ENCODE results near the gene RBM34.
"Not testable (repeated sequence)": the region's sequence is repeated elsewhere in the genome, so short reads cannot be mapped to it uniquely, and the experiment has no call there.

RBM34 gene

GRCh38 chr1:235111107-235111506 is 49.9 kb downstream of the RBM34 start:
- DNase-seq, result no peak

DNA sequence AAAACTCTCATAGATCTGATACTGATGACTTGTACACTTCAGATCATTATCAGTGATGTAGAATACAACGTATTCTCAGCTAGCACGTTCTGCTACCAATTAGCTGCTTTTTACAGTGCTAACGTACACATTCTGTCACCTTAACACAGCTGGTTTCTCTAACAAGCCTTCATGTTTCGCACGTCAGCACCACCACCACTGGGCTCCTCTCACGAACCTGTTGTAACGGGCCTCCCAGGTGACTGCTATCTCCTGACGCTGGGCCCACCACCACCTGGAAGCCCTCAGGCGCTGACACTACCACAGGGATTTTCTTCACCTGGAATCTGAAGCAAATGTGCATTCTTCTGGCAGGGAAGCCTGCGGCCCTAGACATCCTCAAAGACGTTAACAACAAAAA is 52.2 kb downstream of the RBM34 start:
- no peak for DNase-seq

DNA sequence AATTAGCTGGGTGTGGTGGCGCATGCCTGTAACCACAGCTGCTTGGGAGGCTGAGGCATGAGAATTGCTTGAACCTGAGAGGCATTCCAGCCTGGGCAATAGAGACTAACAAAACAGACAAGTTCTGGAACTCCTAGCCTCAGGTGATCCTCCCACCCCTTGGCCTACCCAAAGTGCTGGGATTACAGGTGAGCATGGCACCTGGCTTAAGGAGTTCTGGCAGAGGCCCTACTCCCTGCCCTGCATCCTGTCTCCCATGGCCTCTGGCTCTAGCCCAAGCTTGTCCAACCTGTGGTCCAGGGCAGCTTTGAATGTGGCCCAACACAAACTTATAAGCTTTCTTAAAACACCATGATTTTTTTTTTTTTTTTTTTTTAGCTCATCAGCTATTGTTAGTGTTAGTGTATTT is 52.9 kb downstream of the RBM34 start:
- no peak for DNase-seq

GRCh38 chr1:235107368-235108184 is 53.5 kb downstream of the RBM34 start:
- DNase-seq, result no peak

DNA sequence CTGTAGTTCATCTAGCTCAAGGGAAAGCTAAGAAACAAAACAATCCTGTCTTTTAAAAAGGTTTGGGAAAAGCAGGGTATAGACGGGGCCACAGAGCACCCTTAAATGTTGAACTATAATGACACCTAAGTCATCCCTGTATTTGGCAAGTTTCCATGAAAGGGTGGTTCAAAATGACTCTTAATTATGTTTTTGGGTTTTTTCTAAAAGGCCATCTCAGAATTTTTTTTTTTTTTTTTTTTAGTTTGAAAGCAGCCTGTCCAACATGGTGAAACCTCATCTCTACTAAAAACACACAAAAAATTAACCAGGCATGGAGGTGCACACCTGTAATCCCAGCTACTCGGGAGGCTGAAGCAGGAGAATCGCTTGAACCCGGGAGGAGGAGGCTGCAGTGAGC is 54.6 kb downstream of the RBM34 start:
- DNase-seq, result no peak

GRCh38 chr1:235105051-235106043 is 55.7 kb downstream of the RBM34 start:
- DNase-seq, result no peak

DNA sequence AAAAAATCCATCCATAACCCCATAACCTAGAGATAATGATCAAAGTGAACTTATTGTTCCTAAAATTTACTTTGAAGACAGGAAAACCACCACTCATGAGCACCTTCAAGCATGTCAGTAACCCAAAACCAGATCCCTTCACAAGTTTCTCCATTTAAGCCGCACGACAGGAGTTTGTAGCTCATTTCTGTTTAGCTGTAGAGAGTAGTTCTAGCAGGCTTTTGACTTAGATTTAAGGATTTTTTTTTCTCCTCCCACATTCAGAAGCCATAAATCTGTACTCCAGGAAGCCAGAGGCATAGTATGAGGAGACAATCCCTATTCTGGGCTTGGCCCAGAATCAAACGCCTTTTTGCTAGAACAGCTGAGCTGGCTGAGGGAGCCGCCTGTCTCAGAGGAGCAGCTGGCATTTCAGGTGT is 58.0 kb downstream of the RBM34 start:
- DNase-seq, result no peak

- no peak for DNase-seq
Measured at GRCh38 chr1:235102259-235102582, 58.8 kb downstream of the RBM34 start.

- no peak for DNase-seq
Measured at GRCh38 chr1:235101558-235102258, 59.3 kb downstream of the RBM34 start.

DNA sequence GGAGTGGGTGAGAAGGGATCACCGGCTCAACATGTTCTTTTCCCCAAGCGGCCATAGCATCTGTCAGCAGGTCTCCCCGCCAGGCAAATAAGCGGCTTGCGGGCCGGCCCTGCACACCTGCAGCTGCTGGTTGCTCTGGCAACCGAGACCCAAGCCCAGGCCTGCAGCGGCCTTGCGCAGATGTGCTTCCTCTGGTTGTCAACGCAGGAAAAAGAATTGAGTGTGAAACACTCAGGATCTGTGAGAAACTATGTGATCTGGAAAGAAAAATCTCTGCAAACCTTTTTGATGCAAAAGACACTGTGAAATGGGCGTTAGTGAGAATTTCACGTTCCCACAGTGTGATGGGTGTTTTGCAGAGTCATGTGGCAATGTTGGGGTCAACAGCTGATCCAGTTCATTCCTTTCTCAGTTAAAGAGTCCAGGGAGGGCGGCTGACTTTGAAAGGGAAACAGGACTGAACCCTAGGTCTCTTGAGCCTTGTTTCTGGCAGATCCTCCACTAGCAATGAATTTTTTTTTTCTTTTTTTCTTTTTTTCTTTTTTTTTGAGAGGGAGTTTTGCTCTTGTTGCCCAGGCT is 60.8 kb downstream of the RBM34 start:
- DNase-seq, result no peak

GRCh38 chr1:235098991-235099390 is 62.1 kb downstream of the RBM34 start:
- DNase-seq, result no peak

DNA sequence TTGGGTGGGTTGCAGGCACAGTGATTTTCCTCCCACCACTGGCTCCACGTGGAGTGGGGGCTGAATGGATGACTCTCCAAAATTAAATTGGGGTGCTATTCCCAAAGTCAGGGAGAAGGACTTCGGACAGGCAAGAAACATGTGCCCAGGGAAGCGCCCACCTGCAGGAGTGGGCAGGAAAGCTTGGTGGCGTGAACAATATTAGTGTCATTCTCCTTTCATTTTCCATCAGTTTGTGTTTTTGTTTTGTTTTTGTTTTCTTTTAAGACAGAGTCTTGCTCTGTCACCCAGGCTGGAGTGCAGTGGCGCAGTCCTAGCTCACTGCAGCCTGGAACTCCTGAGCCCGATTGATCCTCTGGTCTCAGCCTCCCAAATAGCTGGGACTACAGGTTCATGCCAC is 62.5 kb downstream of the RBM34 start:
- DNase-seq, result no peak

DNA sequence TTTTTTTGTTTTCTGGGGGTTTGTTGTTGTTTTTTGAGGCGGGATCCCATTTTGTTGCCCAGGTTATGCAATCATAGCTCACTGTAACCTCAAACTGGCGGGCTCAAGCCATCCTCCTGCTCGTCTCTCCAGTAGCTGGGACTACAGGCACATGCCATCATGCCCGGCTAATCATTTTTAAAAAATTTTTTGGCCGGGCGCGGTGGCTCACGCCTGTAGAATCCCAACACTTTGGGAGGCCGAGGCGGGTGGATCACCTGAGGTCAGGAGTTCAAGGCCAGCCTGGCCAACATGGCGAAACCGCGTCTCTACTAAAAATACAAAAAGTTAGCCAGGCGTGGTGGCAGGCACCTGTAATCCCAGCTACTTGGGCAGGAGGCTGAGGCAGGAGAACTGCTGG is 63.5 kb downstream of the RBM34 start:
- DNase-seq, result not testable (repeated sequence)

DNA sequence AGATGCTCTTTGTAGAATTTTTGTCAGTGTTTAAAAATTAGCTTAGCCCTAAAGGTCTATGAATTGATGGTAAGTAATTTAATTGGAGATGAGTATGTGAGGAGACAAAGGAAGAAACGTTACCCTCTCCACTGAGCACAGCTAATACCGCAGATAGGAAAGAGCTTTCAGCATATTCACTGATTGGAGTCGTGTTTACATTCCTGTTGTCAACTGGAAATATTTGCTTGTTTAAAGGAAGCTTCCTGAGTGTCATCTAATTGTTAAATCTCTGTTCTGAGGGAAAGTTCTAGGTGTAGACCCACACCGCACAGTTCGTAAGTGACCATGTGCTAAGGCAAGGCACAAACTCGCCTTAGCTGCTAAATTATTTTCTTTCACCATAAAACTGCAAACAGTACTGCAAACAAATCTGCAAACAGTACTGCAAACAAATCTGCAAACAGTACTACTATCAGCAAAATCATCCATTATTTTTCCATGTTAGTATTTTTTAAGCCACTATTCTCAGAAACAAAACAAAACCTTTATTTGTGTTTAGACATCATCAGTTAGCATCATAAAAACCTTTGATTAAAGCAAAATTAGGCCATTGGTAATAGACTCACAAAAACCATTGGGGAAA is 65.0 kb downstream of the RBM34 start:
- DNase-seq, result no peak

GRCh38 chr1:235093696-235094592 is 67.1 kb downstream of the RBM34 start:
- DNase-seq, result no peak

- DNase-seq, result no peak
Measured at GRCh38 chr1:235093013-235093695, 67.9 kb downstream of the RBM34 start.

DNA sequence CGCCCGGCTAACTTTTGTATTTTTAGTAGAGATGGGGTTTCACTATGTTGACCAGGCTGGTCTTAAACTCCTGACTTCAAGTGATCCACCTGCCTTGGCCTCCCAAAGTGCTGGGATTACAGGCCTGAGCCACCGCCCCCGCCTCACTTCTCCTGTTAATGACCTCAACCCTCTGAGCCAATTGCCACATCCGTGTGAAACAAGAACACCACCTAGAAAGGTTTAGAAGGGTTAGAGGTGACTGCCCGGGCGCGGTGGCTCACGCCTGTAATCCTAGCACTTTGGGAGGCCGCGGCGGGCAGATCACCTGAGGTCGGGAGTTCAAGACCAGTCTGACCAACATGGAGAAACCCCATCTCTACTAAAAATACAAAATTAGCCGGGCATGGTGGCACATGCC is 68.6 kb downstream of the RBM34 start:
- not testable (repeated sequence) for DNase-seq

DNA sequence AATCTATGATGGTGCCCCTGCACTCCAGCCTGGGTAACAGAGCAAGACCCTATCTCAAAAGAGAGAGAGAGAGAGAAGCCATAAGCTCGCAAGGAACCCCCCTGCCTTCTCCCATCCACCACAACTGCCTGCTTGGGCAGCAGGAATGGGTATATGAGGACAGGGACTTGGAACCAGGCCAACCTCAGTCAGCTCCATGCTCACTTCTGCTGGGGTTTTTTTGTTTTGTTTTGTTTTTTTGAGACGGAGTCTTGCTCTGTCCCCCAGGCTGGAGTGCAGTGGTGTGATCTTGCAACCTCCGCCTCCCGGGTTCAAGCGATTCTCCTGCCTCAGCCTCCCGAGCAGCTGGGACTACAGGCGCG is 69.0 kb downstream of the RBM34 start:
- DNase-seq, result not testable (repeated sequence)

DNA sequence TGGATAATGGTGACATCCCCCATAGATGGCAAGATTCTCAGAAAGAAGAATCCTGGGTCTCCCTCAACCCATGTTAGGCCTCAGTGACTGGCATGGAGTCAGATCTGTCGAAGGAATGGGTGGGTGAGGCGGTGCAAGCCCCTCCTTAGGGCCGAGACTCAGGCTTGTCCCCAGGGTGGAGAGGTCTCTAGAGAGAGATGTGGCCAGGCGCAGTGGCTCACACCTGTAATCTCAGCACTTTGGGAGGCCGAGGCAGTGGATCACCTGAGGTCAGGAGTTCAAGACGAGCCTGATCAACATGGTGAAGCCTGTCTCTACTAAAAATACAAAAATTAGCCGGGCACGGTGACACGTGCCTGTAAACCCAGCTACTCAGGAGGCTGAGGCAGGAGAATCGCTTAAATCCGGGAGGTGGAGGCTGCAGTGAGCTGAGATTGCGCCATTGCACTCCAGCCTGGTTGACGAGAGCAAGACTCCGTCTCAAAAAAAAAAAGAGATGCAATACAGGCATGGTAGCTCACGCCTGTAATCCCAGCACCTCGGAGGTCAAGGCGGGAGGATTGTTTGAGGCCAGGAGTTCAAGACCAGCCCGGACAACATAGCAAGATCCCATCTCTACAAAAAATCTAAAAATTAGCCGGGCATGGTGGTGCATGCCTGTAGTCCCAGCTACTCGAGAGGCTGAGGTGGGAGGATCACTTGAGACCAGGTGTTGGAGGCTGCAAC is 69.6 kb downstream of the RBM34 start:
- DNase-seq, result not testable (repeated sequence)

DNA sequence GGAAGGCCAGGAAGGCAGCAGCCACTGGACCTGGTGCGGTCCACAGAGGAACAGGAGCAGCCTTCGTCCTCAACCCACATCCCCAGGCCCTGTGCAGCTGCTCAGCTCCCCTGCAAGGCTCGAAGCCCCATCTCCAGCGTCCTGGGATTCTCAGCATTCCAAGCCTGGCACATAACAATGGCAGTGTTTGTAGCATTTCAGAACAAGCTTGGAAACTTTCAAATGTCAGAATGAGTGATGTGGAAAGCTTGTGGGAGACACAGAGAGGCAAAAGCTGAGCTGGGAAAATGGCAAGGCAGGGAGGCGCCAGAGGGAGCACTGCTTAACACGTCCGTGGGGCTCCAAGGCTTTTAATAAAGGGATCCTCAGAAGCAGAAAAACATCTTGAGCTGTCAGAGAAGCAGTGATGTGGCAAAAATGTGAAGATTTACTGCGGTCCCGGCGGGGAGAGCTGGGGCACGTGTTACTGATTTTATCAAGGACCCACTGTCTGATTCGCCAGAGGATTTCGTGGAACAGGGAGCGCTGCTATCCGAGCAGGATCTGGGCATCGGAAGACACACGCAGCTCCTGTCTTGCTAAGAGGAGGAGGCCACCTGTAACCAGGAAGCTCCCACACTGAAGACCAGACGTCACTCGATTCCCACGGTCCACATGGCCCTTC is 70.5 kb downstream of the RBM34 start:
- DNase-seq, result no peak
